OCI-LY1 (cell line): ENCODE data around the gene IFITM2.

ENCODE experiments used
- CTCF ChIP-seq: fragments of 200-600 bp; sonication (generic), shearing (Covaris generic); IDR thresholded peaks from 2 replicates; pipeline ENCODE4 v1.5.1; 2017; ENCODE audit warnings: mild to moderate bottlenecking, antibody characterized with exemption, low read length, moderate library complexity, mixed read lengths
- EZH2 ChIP-seq: fragments of 200-600 bp; sonication (generic), shearing (Covaris generic); IDR thresholded peaks from 2 replicates; pipeline ENCODE4 v1.8.0; 2017; ENCODE audit warnings: borderline replicate concordance, mixed run types, mild to moderate bottlenecking, antibody characterized with exemption, low read length, moderate library complexity, mixed read lengths

- TF ChIP-seq CTCF (no peak), EZH2 (no peak)
Measured at GRCh38 chr11:266676-267439, 40.8 kb upstream of the IFITM2 start.
